HCT116 (cell line): ENCODE measurements around the gene NBDY. TPM values are rescaled to one million over a fixed set of nuclear protein-coding genes. Genes with fewer than 3 reads are reported as not detected.

Experiments used
- ATAC-seq: fragments of 200-7000 bp; cut with Tn5 transposase; 2 replicates; pipeline ENCODE4 v1.9.1; 2020; ENCODE audit warnings: mild to moderate bottlenecking, moderate library complexity
- BruUV-seq: library from RNA; stranded (reverse); fragments of 400-500 nt; replicated peaks from 2 replicates; lab custom pipeline; 2021; lab: Mats Ljungman, UMichigan
- CTCF ChIA-PET: fragments of 300-600 bp; sonication (Branson Sonifier 250); formaldehyde crosslinking; loops from one replicate; lab custom pipeline; 2021; ENCODE audit warnings: antibody characterized with exemption; lab: Charles Lee
- POLR2A ChIA-PET: fragments of 300-600, 350-600 bp; sonication (Branson Sonifier 250); formaldehyde crosslinking; loops from one replicate; lab custom pipeline; 2021; ENCODE audit warnings: antibody characterized with exemption; lab: Charles Lee
- RAD21 ChIA-PET, 2 experiments: fragments of 300-600 bp; sonication (Branson Sonifier 250); formaldehyde crosslinking; loops; one replicate each; lab custom pipeline; 2023; ENCODE audit warnings: low total read pairs in 2 of 2; ENCODE audit not compliant: uncharacterized antibody in 2 of 2, unreplicated experiment in 2 of 2, low non-redundant PET in 1 of 2; lab: Charles Lee
- DNase-seq: peaks from one replicate; pipeline ENCODE4 v3.0.0-alpha.2; 2010; ENCODE audit warnings: low read depth, low spot score
- H2AFZ ChIP-seq: fragments of 200-600 bp; shearing (Covaris generic), sonication (generic); 2 replicates; pipeline ENCODE4 v1.6.1; 2017; ENCODE audit warnings: low read depth, mixed run types, mixed read lengths, antibody characterized with exemption, low read length; ENCODE audit not compliant: poor library complexity, severe bottlenecking
- H3K27ac ChIP-seq: 2 replicates; pipeline ENCODE4 v1.5.1; 2012; ENCODE audit warnings: low read depth, low read length
- H3K27me3 ChIP-seq: fragments of 200-600 bp; sonication (generic); 2 replicates; pipeline ENCODE4 v1.6.1; 2016; ENCODE audit warnings: mixed run types, low read length, mixed read lengths; ENCODE audit not compliant: insufficient read depth
- H3K36me3 ChIP-seq, 2 experiments: fragments of 200-500 bp in 1 of 2; fragments of 200-600 bp in 1 of 2; sonication (Bioruptor generic) in 1 of 2; sonication (generic) in 1 of 2; 2 replicates each; pipeline versions ENCODE4 v1.5.1 to v1.6.1; 2014 to 2016; ENCODE audit warnings: low read length in 2 of 2, inconsistent platforms in 1 of 2, mixed read lengths in 1 of 2, mixed run types in 1 of 2; ENCODE audit not compliant: insufficient read depth in 2 of 2, control insufficient read depth in 1 of 2
- H3K4me1 ChIP-seq, 2 experiments: fragments of 200-600 bp in 1 of 2; sonication (generic) in 1 of 2; 2 replicates each; pipeline versions ENCODE4 v1.5.1 to v1.6.1; 2012 to 2017; ENCODE audit warnings: low read length in 2 of 2, inconsistent platforms in 1 of 2, mild to moderate bottlenecking in 1 of 2, mixed read lengths in 1 of 2, mixed run types in 1 of 2, moderate library complexity in 1 of 2; ENCODE audit not compliant: insufficient read depth in 2 of 2, control insufficient read depth in 1 of 2
- H3K4me2 ChIP-seq: fragments of 200-600 bp; sonication (generic); 2 replicates; pipeline ENCODE4 v1.6.1; 2017; ENCODE audit warnings: mixed run types, low read length, mixed read lengths
- H3K4me3 ChIP-seq, 2 experiments: fragments of 200-600 bp in 1 of 2; sonication (generic) in 1 of 2; replicated peaks in 1 of 2; 2 replicates each; pipeline ENCODE4 v1.5.1; 2011 to 2016; ENCODE audit warnings: low read length in 2 of 2, control low read depth in 1 of 2, low read depth in 1 of 2, mild to moderate bottlenecking in 1 of 2, mixed read lengths in 1 of 2, mixed run types in 1 of 2
- H3K79me2 ChIP-seq: fragments of 200-600 bp; sonication (generic); 2 replicates; pipeline ENCODE4 v1.6.1; 2017; ENCODE audit warnings: mild to moderate bottlenecking, mixed run types, low read length, moderate library complexity, mixed read lengths; ENCODE audit not compliant: insufficient read depth
- H3K9ac ChIP-seq: fragments of 200-600 bp; sonication (generic); 2 replicates; pipeline ENCODE4 v1.6.1; 2016; ENCODE audit warnings: low read length, mixed read lengths
- H3K9me2 ChIP-seq: fragments of 200-600 bp; sonication (generic), shearing (Covaris generic); 2 replicates; pipeline ENCODE4 v1.6.1; 2017; ENCODE audit warnings: mixed run types, mild to moderate bottlenecking, moderate library complexity; ENCODE audit not compliant: insufficient read depth
- H3K9me3 ChIP-seq, 2 experiments: fragments of 200-500 bp in 1 of 2; fragments of 200-600 bp in 1 of 2; sonication (Bioruptor generic) in 1 of 2; sonication (generic) in 1 of 2; 2 replicates each; pipeline ENCODE4 v1.6.1; 2014 to 2017; ENCODE audit warnings: low read length in 2 of 2, mixed read lengths in 2 of 2, inconsistent platforms in 1 of 2, low read depth in 1 of 2, mild to moderate bottlenecking in 1 of 2, mixed run types in 1 of 2, moderate library complexity in 1 of 2; ENCODE audit not compliant: control insufficient read depth in 1 of 2, insufficient read depth in 1 of 2
- H4K20me1 ChIP-seq: fragments of 200-600 bp; sonication (generic), shearing (Covaris generic); 2 replicates; pipeline ENCODE4 v1.6.1; 2017; ENCODE audit warnings: mixed run types, mild to moderate bottlenecking, moderate library complexity; ENCODE audit not compliant: insufficient read depth
- ATF3 ChIP-seq: IDR thresholded peaks from 2 replicates; pipeline ENCODE4 v1.6.1; 2012
- CEBPB ChIP-seq: IDR thresholded peaks from 2 replicates; pipeline ENCODE4 v1.6.1; 2012; ENCODE audit warnings: low read depth
- CTCF ChIP-seq, 3 experiments: fragments of 200-600 bp in 1 of 3; sonication (generic) in 1 of 3; IDR thresholded peaks in 2 of 3; conservative IDR thresholded peaks in 1 of 3; 2 replicates each; pipeline ENCODE4 v1.5.1; 2012 to 2017; ENCODE audit warnings: low read depth in 2 of 3, low read length in 2 of 3, antibody characterized with exemption in 1 of 3, borderline replicate concordance in 1 of 3, control low read depth in 1 of 3, mild to moderate bottlenecking in 1 of 3, mixed read lengths in 1 of 3, mixed run types in 1 of 3, moderate library complexity in 1 of 3; ENCODE audit not compliant: insufficient read depth in 1 of 3
- EGR1 ChIP-seq: IDR thresholded peaks from 2 replicates; pipeline ENCODE4 v1.6.1; 2012; ENCODE audit warnings: low read depth
- JUND ChIP-seq: IDR thresholded peaks from 2 replicates; pipeline ENCODE4 v1.6.1; 2012
- RAD21 ChIP-seq: IDR thresholded peaks from 2 replicates; pipeline ENCODE4 v1.6.1; 2012; ENCODE audit warnings: low read depth, mild to moderate bottlenecking
- TCF7L2 ChIP-seq: IDR thresholded peaks from 2 replicates; pipeline ENCODE4 v1.7.0; 2011; ENCODE audit warnings: borderline replicate concordance, inconsistent platforms; ENCODE audit not compliant: insufficient read depth, insufficient read length; ENCODE audit errors: extremely low read depth
- intact Hi-C: fragments of 100-400 bp; cut with micrococcal nuclease; formaldehyde crosslinking; loops from 2 replicates; pipeline ENCODE4 v1.10.0; 2022
- total RNA-seq: library from RNA; stranded (reverse); gene quantifications from one replicate; pipeline ENCODE4 v1.2.1, GENCODE V29; 2021; ENCODE audit not compliant: unreplicated experiment

Gene NBDY
- total RNA-seq, 1 experiment from 2014 or later = 65.6 TPM

- no peak overlapping the region for H3K27ac ChIP-seq
- intact Hi-C loops = no loop called here
These were observed 104.6 kb downstream of the NBDY start for GRCh38 chrX:56833626-56834025.

DNA sequence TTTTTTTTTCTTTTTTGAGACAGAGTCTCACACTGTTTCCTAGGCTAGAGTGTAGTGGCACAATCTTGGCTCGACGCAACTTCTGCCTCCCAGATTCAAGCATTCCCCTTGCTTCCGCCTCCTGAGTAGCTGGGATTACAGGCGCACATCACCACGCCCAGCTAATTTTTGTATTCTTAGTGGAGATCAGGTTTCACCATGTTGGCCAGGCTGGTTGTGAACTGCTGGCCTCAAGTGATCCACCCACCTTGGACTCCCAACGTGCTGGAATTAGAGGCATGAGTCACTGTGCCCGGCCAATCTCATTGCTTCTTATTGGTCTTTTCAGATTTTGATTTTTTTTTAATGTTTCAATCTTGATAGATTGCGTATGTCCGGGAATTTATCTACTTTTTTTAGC lies 124.4 kb downstream of the NBDY start:
- no peak overlapping the region for H3K4me2 ChIP-seq
- no peaks in the 10 kb centered on the region for H3K36me3 ChIP-seq
- ChIA-PET POLR2A (no interaction called here), CTCF (no interaction called here), RAD21 (no interaction called here)
- TF ChIP-seq CEBPB = no peak
- no peak for TF ChIP-seq JUND
- no peak for TF ChIP-seq ATF3
- intact Hi-C loops = no loop called here
- no peak overlapping the region for H2AFZ ChIP-seq
- H3K9me3 ChIP-seq = no peaks in the 10 kb centered on the region
- no peaks in the 10 kb centered on the region for H3K79me2 ChIP-seq
- no peak overlapping the region for H3K27ac ChIP-seq
- no peak overlapping the region for H3K9ac ChIP-seq
- H3K4me3 ChIP-seq = no peak overlapping the region
- H3K27me3 ChIP-seq = no peaks in the 10 kb centered on the region
- H4K20me1 ChIP-seq = no peaks in the 10 kb centered on the region
- DNase-seq (no peak), ATAC-seq (no peak)
- H3K4me1 ChIP-seq = peaks cover 0 to 3% of the 10 kb centered on the region in 2 experiments; a peak in 1 of 4 replicates
- H3K9me2 ChIP-seq = no peaks in the 10 kb centered on the region
- BruUV-seq = no TSS peak

More at GRCh38 chrX:56833626-56834025, 104.6 kb downstream of the NBDY start:
- TF ChIP-seq TCF7L2 (no peak), CTCF (IDR thresholded peaks at IDR 0.05 in 2 of 3, conservative IDR thresholded peaks at IDR 0.05 in 1 of 3; ENCODE audit: borderline replicate concordance in 1 of 3, insufficient read depth in 1 of 3, low read depth in 2 of 3, low read length in 2 of 3) (no peak), RAD21 (no peak), EGR1 (no peak), CEBPB (no peak)
- H3K27me3 ChIP-seq = no peaks in the 10 kb centered on the region
- no TSS peak for BruUV-seq
- no peaks in the 10 kb centered on the region for H3K36me3 ChIP-seq
- no peaks in the 10 kb centered on the region for H4K20me1 ChIP-seq
- H3K9ac ChIP-seq = no peak overlapping the region
- H3K9me2 ChIP-seq = no peaks in the 10 kb centered on the region
- no peak overlapping the region for H2AFZ ChIP-seq
- H3K4me3 ChIP-seq = no peak overlapping the region
- no peak for ATAC-seq
- H3K4me1 ChIP-seq = no peaks in the 10 kb centered on the region
- no peaks in the 10 kb centered on the region for H3K79me2 ChIP-seq
- DNase-seq = no peak
- H3K4me2 ChIP-seq = no peak overlapping the region
- ChIA-PET RAD21 (no interaction called here), CTCF (no interaction called here), POLR2A (no interaction called here)
- H3K9me3 ChIP-seq = no peaks in the 10 kb centered on the region
